NCI-H146 treated with DMSO at 0.1 percent for 48 hours (cell line): ENCODE data around the gene EFEMP1.
"Not testable (repeated sequence)": the region's sequence is repeated elsewhere in the genome, so short reads cannot be mapped to it uniquely, and the experiment has no call there.

Experiments used
- DNase-seq: peaks from one replicate; lab custom pipeline; 2025; ENCODE audit not compliant: unreplicated experiment; lab: John Stamatoyannopoulos, UW

Gene EFEMP1

DNA sequence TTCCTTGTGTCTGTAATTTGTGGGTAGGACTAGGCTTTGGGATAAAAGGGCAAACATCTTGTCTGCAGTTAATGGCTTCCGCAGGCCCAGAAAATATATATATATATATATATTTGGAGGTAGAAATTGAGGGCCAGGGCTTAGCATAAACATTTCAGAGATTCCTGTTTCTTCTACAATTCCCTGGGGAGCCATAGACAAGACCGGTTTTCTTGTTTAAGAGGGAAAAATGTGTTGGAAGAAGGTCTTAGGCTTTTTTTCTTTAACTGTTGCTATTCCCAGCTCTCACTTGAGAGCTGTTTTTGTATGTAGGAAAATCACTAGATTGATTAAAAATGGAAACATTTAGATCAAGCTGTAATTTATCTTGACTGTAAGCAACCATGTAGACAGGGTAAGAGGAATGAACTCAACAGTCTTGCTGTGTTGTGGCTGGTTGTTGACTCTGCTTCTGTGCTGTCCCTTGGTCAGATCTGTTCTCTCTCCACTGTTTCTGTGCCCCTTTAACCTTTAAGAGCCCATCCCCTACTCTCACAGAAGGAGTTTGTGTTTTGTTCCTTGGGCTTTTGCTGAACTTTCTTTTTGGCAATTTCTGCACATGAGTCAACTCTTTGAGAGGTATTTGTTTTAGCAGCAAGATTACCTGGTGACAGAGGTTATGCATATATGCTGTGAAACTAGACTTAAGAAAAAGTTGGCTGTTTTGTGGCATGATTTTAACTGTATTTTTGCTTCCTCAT is 58.3 kb downstream of the EFEMP1 start:
- no peak for DNase-seq

DNA sequence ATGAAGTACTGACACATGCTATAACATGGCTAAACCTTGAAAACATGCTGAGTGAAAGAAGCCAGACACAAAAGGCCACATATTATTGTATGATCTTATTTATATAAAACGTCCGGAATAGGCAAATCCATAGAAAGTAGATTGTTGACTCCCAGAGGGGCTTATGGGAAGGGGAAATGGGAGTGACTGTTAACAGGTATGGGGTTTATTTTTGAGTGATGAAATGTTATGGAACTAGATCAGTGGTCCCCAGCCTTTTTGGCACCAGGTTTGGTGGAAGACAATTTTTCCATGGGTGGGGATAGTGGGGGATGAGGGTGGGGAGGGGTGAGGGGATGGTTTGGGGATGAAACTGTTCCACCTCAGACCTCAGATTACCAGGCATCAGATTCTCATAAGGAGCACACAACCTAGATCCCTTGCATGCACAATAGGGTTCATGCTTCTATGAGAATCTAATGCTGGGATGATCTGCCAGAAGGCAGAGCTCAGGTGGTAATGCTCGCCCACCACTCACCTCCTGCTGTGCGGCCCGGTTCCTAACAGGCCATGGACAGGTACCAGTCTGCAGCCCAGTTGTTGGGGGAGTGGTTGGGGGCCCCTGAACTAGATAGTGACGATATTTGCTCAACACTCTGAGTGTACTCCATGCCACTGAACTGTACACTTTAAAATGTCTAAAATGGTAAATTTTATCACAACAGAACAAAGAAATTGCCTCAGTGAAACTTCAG is 59.1 kb downstream of the EFEMP1 start:
- no peak for DNase-seq

DNA sequence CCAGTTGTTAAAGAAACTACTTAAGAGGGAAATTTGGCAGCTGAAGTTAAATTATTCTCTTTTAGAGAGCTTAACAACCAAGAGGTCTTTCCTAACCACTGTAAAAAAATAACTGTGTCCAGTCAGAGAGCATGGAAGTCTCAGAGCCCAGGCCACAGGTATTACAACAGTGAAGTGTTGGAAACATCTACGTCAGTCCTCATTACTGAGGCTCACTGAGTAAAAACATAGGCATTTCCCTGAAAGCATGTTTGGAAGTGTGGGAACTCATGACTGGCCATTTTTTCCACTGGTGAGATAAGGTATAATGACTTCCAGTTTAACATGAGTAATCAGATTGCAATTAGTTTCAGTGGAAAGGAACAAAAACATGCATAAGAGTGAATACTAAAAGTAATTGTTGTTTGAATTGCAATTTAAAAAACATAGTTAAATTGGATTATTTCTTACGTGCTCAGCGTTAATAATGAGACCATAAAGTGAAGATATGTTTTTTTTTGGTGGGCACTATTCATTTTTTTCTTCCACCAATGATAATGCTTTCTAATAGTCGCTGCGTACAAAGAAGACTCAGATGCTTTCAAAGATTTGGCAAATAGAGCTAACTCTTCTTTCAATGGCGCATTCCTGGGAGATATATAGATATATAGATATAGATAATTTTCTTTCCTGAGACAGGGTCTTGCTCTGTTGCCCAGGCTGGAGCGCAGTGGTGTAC is 60.8 kb downstream of the EFEMP1 start:
- no peak for DNase-seq

DNA sequence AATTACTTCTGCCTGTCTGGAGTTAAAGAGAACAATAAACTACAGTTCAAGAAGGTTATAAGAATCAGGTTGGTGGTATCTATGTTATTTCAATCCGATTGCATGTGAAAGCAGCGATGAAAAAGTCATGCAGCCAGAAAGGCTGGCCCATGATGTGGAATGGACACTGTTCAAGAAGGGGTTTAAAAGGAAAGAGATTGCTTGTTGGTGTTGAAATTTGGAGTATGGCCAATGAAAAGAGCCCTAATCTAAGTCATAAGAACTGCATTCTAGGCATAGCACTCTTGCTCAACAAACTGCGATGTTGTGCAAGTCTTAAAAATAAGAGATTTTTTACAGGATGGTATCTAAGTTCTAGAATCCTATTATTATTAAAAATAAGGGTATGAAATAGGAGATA is 61.3 kb downstream of the EFEMP1 start:
- no peak for DNase-seq

DNA sequence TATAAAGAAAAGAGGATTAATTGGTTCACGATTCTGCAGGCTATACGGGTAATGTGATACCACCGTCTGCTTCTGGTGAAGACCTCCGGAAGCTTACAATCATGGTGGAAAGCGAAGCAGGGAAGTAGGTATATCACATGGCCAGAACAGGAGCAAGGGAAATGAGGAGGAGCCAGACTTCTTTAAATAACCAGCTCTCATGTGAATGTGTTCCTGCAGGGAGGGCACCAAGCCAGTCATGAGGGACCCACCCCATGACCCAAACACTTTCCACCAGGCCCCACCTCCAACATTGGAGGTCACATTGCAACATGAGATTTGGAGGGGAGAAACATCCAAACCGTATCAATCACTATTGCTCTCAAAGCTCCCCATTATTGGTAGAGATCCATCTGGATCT is 61.8 kb downstream of the EFEMP1 start:
- no peak for DNase-seq

DNA sequence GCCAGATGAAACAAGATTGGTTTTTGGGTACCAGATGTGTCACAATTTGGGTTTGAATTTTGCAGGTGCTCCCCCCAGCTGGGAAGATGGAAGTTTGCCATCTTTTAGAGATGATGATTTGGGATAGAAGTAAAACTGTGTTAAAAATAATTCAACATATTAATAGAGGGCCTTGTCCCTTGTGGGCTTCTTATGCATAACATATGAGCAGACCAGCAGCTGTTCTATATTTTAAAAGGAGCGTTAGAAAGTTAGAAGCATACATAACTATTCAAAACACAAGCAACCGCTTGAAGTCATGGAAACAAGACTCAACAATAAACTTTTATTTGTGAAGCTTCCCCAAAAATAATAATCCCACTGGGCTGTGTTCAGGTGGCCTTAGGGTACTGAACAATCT is 62.8 kb downstream of the EFEMP1 start:
- no peak for DNase-seq

DNA sequence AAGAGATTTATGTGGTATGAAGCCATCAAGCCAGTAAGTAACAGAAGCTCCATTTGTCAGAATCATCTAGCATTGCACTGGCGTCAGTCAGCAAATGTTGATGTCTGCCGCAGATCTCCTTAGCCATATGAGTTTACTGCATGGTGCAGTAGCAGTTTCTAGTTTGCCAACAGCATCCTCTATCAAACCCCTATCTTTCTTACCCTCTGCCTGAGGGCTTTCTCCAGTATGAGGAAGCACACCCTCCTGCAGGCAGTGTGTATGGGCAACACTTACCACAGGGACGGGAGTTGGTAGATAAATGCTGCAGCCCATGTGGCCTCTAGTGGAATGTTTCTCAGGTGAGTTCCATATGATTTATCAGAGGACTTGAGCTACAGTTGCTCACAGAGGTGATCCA is 63.7 kb downstream of the EFEMP1 start:
- DNase-seq, result no peak

DNA sequence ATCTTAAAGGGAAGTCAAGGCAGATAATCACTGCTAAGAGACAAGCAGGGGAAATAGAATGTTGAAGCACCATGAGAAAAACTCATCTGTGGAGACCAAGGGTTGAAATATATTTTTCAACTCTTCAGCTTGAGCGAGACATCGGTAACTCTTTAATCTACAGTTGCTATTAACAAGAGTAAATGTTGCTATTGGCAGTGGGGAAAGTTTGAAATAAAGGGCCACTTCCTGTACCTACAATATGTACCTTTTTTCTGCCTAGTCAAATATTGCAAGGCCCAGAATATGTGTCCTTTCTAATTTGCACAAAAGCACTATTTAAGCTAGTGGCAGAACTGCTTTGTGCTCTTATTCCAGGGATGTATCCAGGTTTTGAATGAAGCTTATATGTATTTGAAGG is 65.8 kb downstream of the EFEMP1 start:
- no peak for DNase-seq

DNA sequence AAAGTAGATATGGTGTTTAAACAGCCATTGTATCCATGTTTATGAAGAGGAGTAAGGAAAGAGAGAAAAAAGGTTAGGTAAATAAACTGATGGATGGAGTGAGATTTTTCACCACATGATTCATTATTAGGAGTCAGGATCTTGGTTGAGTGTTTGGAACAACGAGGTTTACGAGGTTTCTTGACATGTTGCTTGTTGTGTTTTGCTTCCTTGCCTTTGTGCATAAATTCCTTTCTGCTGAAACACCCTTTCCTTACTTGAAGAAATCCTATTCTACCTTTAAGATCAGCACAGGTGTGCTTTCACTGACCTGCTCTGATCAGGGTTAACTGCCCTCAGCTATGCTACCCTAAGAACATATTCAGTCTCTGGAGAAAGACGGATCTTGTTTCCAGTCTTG is 66.6 kb downstream of the EFEMP1 start:
- no peak for DNase-seq

DNA sequence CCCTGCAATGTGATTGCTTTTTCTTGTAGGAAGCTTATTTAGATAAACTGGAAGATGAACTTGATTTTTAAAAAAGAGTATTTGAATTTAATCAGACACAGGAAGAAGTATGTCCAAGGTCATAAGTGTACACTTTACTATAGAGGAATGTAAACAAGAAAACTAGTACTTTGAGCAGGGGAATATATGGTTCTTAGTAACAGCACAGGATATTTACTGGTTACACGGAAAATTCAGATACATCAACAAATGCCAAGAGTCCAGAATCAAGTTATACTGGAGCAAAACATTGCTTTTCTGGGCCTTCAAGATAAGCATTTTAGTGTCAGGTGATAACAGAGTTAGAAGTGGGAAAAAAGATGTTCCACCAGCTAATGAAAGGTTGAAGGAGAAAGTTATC is 75.5 kb downstream of the EFEMP1 start:
- DNase-seq, result no peak

DNA sequence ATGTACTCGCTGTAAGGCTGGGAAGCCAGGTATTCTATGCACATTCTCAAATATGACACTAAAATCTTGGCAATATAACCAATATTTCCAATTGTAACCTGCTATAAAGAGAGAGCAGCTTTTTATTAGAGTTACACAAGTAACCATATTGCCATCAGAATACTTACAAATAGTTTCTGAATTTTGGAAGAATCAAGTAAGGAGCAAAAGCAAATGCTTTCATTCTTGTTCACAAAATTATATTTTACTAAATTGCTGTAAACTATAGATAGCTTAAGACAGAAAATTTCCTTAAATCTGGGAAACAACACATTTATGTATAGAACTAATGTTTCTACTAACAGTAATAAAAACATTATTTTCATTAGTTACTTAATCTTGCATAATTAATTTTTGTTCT is 77.2 kb downstream of the EFEMP1 start:
- no peak for DNase-seq

DNA sequence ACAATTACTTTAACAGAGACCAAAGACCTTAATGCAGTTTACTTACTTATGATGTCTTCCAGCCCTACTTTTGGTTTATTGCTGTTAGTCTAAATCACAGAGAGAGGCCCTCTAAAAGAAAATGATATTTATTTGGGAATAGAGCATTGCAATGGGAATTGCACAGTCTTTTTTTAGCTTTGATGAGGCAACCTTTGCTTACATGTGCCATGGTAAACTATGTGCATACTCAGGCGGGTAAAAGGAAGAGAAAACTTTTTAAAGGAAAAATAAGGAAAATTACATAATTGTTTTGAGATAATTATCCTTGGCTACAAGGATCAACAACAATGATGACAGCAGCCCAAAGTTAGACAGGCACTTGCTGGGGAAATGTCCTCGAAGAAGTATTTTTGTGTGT is 78.6 kb downstream of the EFEMP1 start:
- DNase-seq, result no peak

DNA sequence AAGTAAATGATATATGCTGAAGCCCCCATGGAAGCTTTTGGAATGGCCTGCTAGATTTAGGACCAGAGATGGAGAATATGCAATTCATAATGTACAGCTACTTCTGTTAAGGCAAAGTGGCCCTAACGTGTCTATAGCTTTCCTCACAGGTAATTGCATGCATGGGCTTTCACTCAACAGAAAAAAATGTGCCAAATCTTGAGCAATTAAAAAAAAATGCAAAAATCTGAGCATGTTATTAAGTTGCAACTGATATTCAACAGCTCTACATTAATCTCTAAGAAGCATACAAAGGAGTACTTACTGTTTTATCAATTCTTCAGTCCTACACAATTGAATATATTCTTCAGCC is 79.6 kb downstream of the EFEMP1 start:
- DNase-seq, result no peak

DNA sequence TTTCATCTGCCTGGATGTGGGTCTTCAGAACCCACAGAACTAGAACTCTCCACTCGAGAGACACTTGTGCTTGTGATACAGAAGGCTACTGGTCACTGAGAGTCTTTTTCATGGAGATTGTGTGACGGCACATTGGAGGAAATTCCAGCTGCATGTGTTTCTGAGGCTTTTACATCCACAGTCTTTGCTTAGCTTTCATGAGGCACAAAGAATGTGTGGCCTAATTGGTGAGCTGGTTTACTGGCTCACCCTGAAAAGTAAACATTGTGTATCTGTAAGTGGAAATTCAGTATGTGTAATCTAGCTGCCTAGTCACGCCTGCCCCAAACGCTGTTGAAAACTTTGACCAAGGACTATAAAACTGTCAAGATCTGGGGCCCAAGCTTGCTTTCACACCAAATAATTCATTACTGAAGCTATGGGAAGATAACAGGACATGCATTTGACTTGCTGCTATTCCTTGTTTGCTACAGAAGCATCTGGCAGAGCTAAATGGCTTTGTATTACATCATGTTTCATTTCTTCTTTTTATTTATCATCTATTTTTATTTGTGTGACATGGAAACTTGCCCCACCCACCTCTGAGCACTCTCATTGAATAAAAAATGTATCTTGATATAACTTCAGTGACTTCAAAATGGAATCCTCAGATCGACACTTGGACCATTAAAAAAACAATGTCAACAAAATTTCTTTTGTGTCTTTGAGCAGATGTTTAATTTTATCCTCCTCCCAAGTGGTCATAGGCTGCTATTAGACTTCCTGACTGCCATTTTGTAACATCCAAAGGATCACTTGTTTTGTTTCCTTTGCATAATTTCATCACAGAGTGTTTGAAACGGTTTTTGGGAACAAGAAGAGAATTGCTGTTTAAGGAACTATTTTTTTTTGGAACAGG is 80.2 kb downstream of the EFEMP1 start:
- DNase-seq, result no peak

DNA sequence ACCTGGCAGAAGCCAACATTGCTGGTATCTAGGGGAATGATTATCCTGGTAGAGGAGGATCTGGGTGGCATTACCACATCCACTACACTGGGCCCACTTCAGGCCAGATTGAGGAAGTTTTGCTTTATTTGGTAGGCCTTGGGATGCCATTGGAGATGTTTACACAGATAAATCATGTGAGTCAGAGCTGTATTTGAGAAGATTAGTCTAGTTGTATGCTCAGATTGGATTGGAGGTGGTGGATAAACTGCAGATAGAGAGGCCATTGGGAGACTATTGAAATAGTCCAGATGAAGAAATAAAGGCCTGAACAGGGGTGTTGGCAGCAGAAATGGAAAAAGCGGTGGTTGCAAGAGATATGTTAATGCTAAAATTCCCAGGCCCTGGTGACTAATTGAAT is 81.5 kb downstream of the EFEMP1 start:
- no peak for DNase-seq

DNA sequence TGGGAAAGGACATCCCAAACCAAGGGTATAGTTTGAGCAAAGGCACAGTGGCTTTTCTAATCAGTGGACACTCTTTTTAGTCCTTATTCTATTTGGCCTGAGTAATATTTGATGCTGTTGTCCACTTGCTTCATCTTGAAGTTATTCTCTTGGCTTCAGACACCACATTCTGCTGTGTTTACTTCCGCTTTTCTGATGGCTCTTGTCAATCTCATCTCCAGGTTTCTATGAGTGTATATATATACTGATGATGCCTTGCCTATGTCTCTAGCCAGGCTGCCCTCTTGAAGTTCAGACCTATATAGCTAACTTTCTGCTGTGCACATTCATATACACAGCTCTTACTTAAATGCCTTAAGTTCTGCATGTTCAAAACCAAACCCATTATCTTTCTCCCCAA is 83.1 kb downstream of the EFEMP1 start:
- no peak for DNase-seq

DNA sequence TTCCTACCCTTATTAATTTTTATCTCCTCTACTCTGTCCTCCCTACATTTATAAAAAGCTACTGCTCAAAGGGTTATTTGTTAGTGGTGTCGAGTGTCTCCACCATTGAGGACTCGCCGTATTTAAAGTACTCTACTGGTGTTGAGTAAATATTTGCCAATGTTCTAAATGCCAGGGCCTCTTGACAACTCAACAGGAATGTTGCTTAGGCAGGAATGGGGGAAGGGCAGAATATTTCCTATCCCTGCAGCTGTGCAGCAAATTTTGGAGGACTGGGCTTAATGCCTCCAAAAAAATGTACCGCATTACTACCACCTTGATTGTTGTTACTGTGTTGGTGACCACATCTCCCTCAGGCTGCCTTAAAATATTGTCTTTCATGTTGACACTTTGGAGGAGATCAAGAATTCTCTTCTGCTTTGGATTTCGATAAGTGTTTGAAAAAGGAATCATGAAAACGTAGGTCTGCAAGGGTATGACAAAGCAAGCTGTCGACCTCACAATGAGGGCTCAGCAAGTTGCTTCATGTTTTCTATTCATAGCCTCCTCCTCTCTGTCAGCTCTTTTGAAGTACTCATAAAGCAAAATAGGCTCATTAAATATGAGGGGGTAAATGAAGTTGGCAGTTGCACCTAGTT is 84.3 kb downstream of the EFEMP1 start:
- peak; percentile 21 for DNase-seq

DNA sequence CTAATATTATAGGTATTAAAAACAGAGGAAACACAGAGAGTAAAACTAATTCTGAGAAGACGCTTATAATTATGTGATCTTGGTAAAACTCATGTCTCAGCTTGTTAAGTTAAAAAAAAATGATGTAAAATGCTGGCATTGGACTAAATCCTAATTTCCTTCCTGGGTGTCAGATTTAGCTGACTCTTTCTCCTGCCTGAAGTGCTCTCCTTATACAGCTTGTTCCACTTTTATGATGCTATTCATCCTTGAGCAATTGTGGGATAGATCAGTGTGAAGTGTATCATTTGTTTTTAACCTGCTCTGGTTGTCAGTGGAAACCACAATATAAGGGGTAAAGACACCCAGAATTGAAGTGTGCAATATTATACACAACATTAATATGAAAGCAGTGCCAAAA is 84.9 kb downstream of the EFEMP1 start:
- no peak for DNase-seq

DNA sequence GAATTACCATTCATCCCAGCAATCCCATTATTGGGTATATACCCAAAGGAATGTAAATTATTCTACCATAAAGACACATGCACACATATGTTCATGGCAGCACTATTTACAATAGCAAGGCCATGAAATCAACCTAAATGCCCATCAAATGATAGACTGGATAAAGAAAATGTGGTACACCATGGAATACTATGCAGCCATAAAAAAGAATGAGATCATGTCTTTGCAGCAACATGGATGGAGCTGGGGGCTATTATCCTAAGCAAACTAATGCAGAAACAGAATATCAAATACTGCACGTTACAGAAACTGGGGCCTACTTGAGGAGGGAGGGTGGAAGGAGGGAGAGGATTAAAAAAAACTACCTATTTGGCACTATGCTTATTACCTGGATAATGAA is 85.5 kb downstream of the EFEMP1 start:
- DNase-seq, result not testable (repeated sequence)

DNA sequence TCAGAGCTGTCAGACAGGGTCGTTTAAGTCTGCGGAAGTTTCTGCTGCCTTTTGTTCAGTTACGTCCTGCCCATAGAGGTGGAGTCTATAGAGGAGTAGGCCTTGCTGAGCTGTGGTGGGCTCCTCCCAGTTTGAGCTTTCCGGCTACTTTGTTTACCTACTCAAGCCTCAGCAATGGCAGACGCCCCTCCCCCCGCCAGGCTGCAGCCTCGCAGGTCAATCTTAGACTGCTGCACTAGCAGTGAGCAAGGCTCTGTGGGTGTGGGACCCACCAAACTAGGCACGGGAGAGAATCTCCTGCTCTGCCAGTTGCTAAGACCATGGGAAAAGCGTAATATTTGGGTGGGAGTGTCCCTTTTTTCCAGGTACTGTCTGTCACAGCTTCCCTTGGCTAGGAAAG is 86.5 kb downstream of the EFEMP1 start:
- no peak for DNase-seq
